HG03196 (cell line): ENCODE results near the gene NCR2.

Experiments
- ATAC-seq: cut with Tn5 transposase; IDR thresholded peaks from one replicate; pipeline ENCODE4 v1.9.1; 2021; ENCODE audit not compliant: unreplicated experiment

Gene NCR2

GRCh38 chr6:41356825-41357224 is 21.4 kb downstream of the NCR2 start:
- no peak for ATAC-seq

- no peak for ATAC-seq
Observed at GRCh38 chr6:41358503-41358902, 23.1 kb downstream of the NCR2 start.

GRCh38 chr6:41359617-41360313 is 24.4 kb downstream of the NCR2 start:
- ATAC-seq: no peak

GRCh38 chr6:41360314-41360685 is 24.9 kb downstream of the NCR2 start:
- no peak for ATAC-seq

- no peak for ATAC-seq
Observed at GRCh38 chr6:41366150-41366549, 30.7 kb downstream of the NCR2 start.

GRCh38 chr6:41367061-41367460 is 31.7 kb downstream of the NCR2 start:
- ATAC-seq: no peak

GRCh38 chr6:41367700-41368099 is 32.3 kb downstream of the NCR2 start:
- ATAC-seq: no peak

GRCh38 chr6:41370488-41371111 is 35.2 kb downstream of the NCR2 start:
- ATAC-seq: no peak

- no peak for ATAC-seq
Observed at GRCh38 chr6:41371461-41371991, 36.1 kb downstream of the NCR2 start.

- ATAC-seq: no peak
Observed at GRCh38 chr6:41371992-41372831, 36.8 kb downstream of the NCR2 start.

- no peak for ATAC-seq
Observed at GRCh38 chr6:41372832-41373626, 37.6 kb downstream of the NCR2 start.

GRCh38 chr6:41373627-41373918 is 38.2 kb downstream of the NCR2 start:
- ATAC-seq: no peak

GRCh38 chr6:41373919-41374617 is 38.7 kb downstream of the NCR2 start:
- no peak for ATAC-seq

- no peak for ATAC-seq
Observed at GRCh38 chr6:41374618-41375590, 39.5 kb downstream of the NCR2 start.

- no peak for ATAC-seq
Observed at GRCh38 chr6:41375598-41376151, 40.3 kb downstream of the NCR2 start.

- no peak for ATAC-seq
Observed at GRCh38 chr6:41376176-41376575, 40.8 kb downstream of the NCR2 start.

- ATAC-seq: no peak
Observed at GRCh38 chr6:41377071-41377470, 41.7 kb downstream of the NCR2 start.

GRCh38 chr6:41379306-41379705 is 43.9 kb downstream of the NCR2 start:
- ATAC-seq: no peak

- no peak for ATAC-seq
Observed at GRCh38 chr6:41386594-41386993, 51.2 kb downstream of the NCR2 start.
